HepG2 (cell line): Measurements from ENCODE around the gene OVCA2. TPM values are rescaled to one million over a fixed set of nuclear protein-coding genes. Genes with fewer than 3 reads are reported as not detected.

Experiments
- ATAC-seq: fragments of 200-7000 bp; cut with Tn5 transposase; 3 replicates; pipeline ENCODE4 v1.9.1; 2020; ENCODE audit warnings: mild to moderate bottlenecking, moderate library complexity
- BruUV-seq: library from RNA; stranded (reverse); fragments of 400-500 nt; replicated peaks from 2 replicates; lab custom pipeline; 2021; lab: Mats Ljungman, UMichigan
- CTCF ChIA-PET: fragments of 300-600 bp; formaldehyde crosslinking; extraction: SDS; loops from one replicate; lab custom pipeline; 2021; ENCODE audit warnings: low total read pairs, inconsistent platforms, low intra/inter-chr PET ratio; lab: Yijun Ruan, JAX
- POLR2A ChIA-PET: fragments of 350-600 bp; sonication (Branson Sonifier 250); formaldehyde crosslinking; loops from one replicate; lab custom pipeline; 2020; ENCODE audit warnings: antibody characterized with exemption, inconsistent platforms; lab: Yijun Ruan, JAX
- DNase-seq: peaks from one replicate; pipeline ENCODE4 v3.0.0-alpha.2; 2015; ENCODE audit warnings: low spot score
- FAIRE-seq: peaks from 3 replicates; lab custom pipeline; 2011; peaks lifted over from hg19 to GRCh38; lab: Jason Lieb, UNC
- H2AFZ ChIP-seq: one replicate; pipeline ENCODE4 v1.6.1; 2011; ENCODE audit warnings: low read length, inconsistent platforms
- H3K27ac ChIP-seq: fragments of 300-600 bp; 3 replicates; pipeline ENCODE4 v1.8.0; 2011; ENCODE audit warnings: mixed run types, mild to moderate bottlenecking, mixed read lengths, low read length, inconsistent platforms; ENCODE audit not compliant: insufficient read depth; ENCODE audit errors: extremely low read length
- H3K27me3 ChIP-seq, 2 experiments: fragments of 200-600 bp in 1 of 2; 2 replicates in 1 of 2; 3 replicates in 1 of 2; pipeline versions ENCODE4 v1.6.0 to v1.8.0; 2011; ENCODE audit warnings: low read length in 2 of 2, mild to moderate bottlenecking in 2 of 2, moderate library complexity in 2 of 2, inconsistent platforms in 1 of 2; ENCODE audit not compliant: insufficient read depth in 2 of 2, control insufficient read depth in 1 of 2
- H3K36me3 ChIP-seq, 2 experiments: fragments of 200-600 bp in 1 of 2; replicated peaks in 1 of 2; 2 replicates in 1 of 2; 3 replicates in 1 of 2; pipeline versions ENCODE4 v1.5.1 to v1.8.0; 2011; ENCODE audit warnings: low read length in 2 of 2, inconsistent platforms in 1 of 2; ENCODE audit not compliant: insufficient read depth in 2 of 2, control insufficient read depth in 1 of 2
- H3K4me1 ChIP-seq: 2 replicates; pipeline ENCODE4 v1.5.1; 2012; ENCODE audit warnings: low read length, inconsistent platforms; ENCODE audit not compliant: insufficient read depth
- H3K4me2 ChIP-seq: 2 replicates; pipeline ENCODE4 v1.6.0; 2011; ENCODE audit warnings: low read depth, low read length, inconsistent platforms
- H3K4me3 ChIP-seq, 3 experiments: fragments of 200-600 bp in 1 of 3; sonication (generic), shearing (Covaris generic) in 1 of 3; replicated peaks in 1 of 3; 2 replicates each; pipeline ENCODE4 v1.5.1; 2011 to 2016; ENCODE audit warnings: low read length in 3 of 3, inconsistent platforms in 2 of 3, low read depth in 2 of 3, mild to moderate bottlenecking in 2 of 3, control low read depth in 1 of 3, mixed read lengths in 1 of 3; ENCODE audit not compliant: insufficient read depth in 1 of 3
- H3K79me2 ChIP-seq: one replicate; pipeline ENCODE4 v1.6.1; 2011; ENCODE audit warnings: low read length, inconsistent platforms; ENCODE audit not compliant: insufficient read depth
- H3K9ac ChIP-seq: 2 replicates; pipeline ENCODE4 v1.6.0; 2011; ENCODE audit warnings: mild to moderate bottlenecking, low read depth, low read length, inconsistent platforms; ENCODE audit not compliant: insufficient read depth
- H3K9me3 ChIP-seq: 2 replicates; pipeline ENCODE4 v1.5.1; 2012; ENCODE audit warnings: mild to moderate bottlenecking, low read length
- H4K20me1 ChIP-seq: 2 replicates; pipeline ENCODE4 v1.6.0; 2011; ENCODE audit warnings: inconsistent platforms, mild to moderate bottlenecking, low read length, moderate library complexity; ENCODE audit not compliant: insufficient read depth
- CTCF ChIP-seq: sonication (generic); formaldehyde crosslinking; IDR thresholded peaks from 2 replicates; pipeline ENCODE4 v1.5.0; 2020; ENCODE audit warnings: mild to moderate bottlenecking, missing genetic modification reagents, moderate library complexity
- JDP2 ChIP-seq: sonication (generic); formaldehyde crosslinking; IDR thresholded peaks from 2 replicates; pipeline ENCODE4 v1.8.1; 2022; ENCODE audit warnings: missing genetic modification reagents, borderline replicate concordance
- MAZ ChIP-seq, 2 experiments: sonication (generic) in 1 of 2; formaldehyde crosslinking in 1 of 2; IDR thresholded peaks; 2 replicates each; pipeline versions ENCODE4 v1.5.0 to v1.6.1; 2012 to 2020; ENCODE audit warnings: low read depth in 2 of 2, mild to moderate bottlenecking in 2 of 2, borderline replicate concordance in 1 of 2, improper control_type of control experiment in 1 of 2, low read length in 1 of 2, missing genetic modification reagents in 1 of 2, moderate library complexity in 1 of 2
- NR2C2 ChIP-seq: sonication (generic); formaldehyde crosslinking; IDR thresholded peaks from 2 replicates; pipeline ENCODE4 v1.4.0; 2020; ENCODE audit warnings: missing genetic modification reagents, mild to moderate bottlenecking, moderate library complexity, borderline replicate concordance
- NR2F6 ChIP-seq, 2 experiments: IDR thresholded peaks; 2 replicates each; pipeline ENCODE4 v1.6.1; 2016; ENCODE audit warnings: antibody characterized with exemption in 1 of 2, mild to moderate bottlenecking in 1 of 2
- RARA ChIP-seq: IDR thresholded peaks from 2 replicates; pipeline ENCODE4 v1.6.1; 2016; ENCODE audit warnings: missing genetic modification reagents, missing compliant biosample characterization
- SRSF4 ChIP-seq: fragments of 200-400 bp; formaldehyde crosslinking; IDR thresholded peaks from one replicate; pipeline ENCODE4 v1.6.1; 2018; ENCODE audit warnings: mild to moderate bottlenecking, low read depth, low read length, moderate library complexity; ENCODE audit not compliant: poor library complexity, severe bottlenecking
- ZNF75D ChIP-seq: sonication (generic); formaldehyde crosslinking; IDR thresholded peaks from 2 replicates; pipeline ENCODE4 v1.8.1; 2023; ENCODE audit warnings: missing genetic modification reagents, mild to moderate bottlenecking, borderline replicate concordance
- WGBS: methylation state at CpG from one replicate; pipeline ENCODE4 v1.1.6; 2017; ENCODE audit warnings: low lambda C conversion rate; 5-methylcytosine and 5-hydroxymethylcytosine counted together
- in situ Hi-C: cut with HindIII; loops from 2 replicates; pipeline ENCODE4 v1.10.0; 2017; ENCODE audit warnings: low pct_unique_long_range_greater_than_20kb; ENCODE audit not compliant: extremely low pct_ligation_motif_present
- intact Hi-C: fragments of 100-400 bp; cut with micrococcal nuclease; formaldehyde crosslinking; loops from one replicate; pipeline ENCODE4 v1.10.0; 2022; ENCODE audit not compliant: unreplicated experiment
- polyA plus RNA-seq, 8 experiments: library from polyadenylated mRNA; depleted of rRNA in 3 of 8; stranded (reverse) in 7 of 8; unstranded in 1 of 8; fragments of >200 nt; fragmentation: Illumina TruSeq in 4 of 8; extraction: Trizol in 4 of 8; gene quantifications; 2 replicates each; pipeline versions ENCODE4 v1.2.1 to v1.2.3, GENCODE V29; 2011 to 2016; ENCODE audit warnings: low read depth in 4 of 8, missing spikeins in 1 of 8, mixed read lengths in 1 of 8; ENCODE audit not compliant: insufficient read depth in 1 of 8
- total RNA-seq, 5 experiments: library from RNA; depleted of rRNA; stranded (reverse); fragments of >200 nt; fragmentation: Illumina TruSeq; extraction: Trizol; gene quantifications; 2 replicates each; pipeline ENCODE4 v1.2.3, GENCODE V29; 2016; ENCODE audit warnings: low read depth in 1 of 5

OVCA2 gene
- total and polyA plus RNA-seq, 2 of the 13 experiments (the other 11 are each of a cell fraction or from before 2014, with no cell fraction given): 23.7 to 28.2 TPM

GRCh38 chr17:2087597-2088211, 45.9 kb downstream of the OVCA2 start:
- Histone ChIP-seq H3K36me3 (peaks cover 0 to 15% of the 10 kb centered on the region in 2 experiments; a peak in 4 of 5 replicates), H3K4me2 (no peak overlapping the region), H3K4me1 (peaks cover 33% of the 10 kb centered on the region), H3K9ac (no peak overlapping the region), H2AFZ (no peak overlapping the region), H3K27ac (no peak overlapping the region), H4K20me1 (no peaks in the 10 kb centered on the region), H3K27me3 (no peaks in the 10 kb centered on the region), H3K79me2 (no peaks in the 10 kb centered on the region), H3K4me3 (no peak overlapping the region), H3K9me3 (no peaks in the 10 kb centered on the region)
- 84% methylated on average over 9 of the region's 10 CpGs for WGBS
- DNase-seq: no peak
- BruUV-seq: no TSS peak
- intact Hi-C loops (no loop called here), in situ Hi-C loops (no loop called here)
- TF ChIP-seq MAZ (IDR thresholded peaks at IDR 0.05; ENCODE audit: borderline replicate concordance, low read depth, low read length): no peak
- TF ChIP-seq MAZ (CRISPR knock-in tag; IDR thresholded peaks at IDR 0.05; ENCODE audit: low read depth): no peak
- peak; percentile 69 for TF ChIP-seq RARA (CRISPR knock-in tag)
- no peak for TF ChIP-seq ZNF75D (CRISPR knock-in tag)
- TF ChIP-seq NR2C2 (CRISPR knock-in tag): peak; percentile 83; the same call in 1 of the 2 replicates
- TF ChIP-seq NR2F6 (IDR thresholded peaks at IDR 0.05): peak; percentile 80
- peak; percentile 44; the same call in 1 of the 2 replicates for TF ChIP-seq NR2F6 (CRISPR knock-in tag; IDR thresholded peaks at IDR 0.05)
- no peak for TF ChIP-seq SRSF4
- no peak for TF ChIP-seq JDP2 (CRISPR knock-in tag)
- TF ChIP-seq CTCF (CRISPR knock-in tag): no peak
- no peak for ATAC-seq
- ChIA-PET CTCF (no interaction called here), POLR2A (no interaction called here)
- no peak for FAIRE-seq
